ENCODE results near the gene TRMT6. TPM values are rescaled to one million over a fixed set of nuclear protein-coding genes. Genes with fewer than 3 reads are reported as not detected.

Gene TRMT6
- total RNA-seq, 2 experiments from 2014 or later, result 22.5 to 29.5 TPM

GRCh38 chr20:5888041-5888440 lies 62.3 kb downstream of the TRMT6 start:
- ChIA-PET POLR2A (interaction anchor here (0.6 kb wide), 2 partner anchors 10 to 259 kb away, joined by 3 read pairs; no protein-coding TSS in a partner anchor), CTCF (ENCODE audit: unreplicated experiment) (no interaction called here)
- Histone ChIP-seq H3K27ac (ENCODE audit: low read depth, low read length, poor library complexity, severe bottlenecking) (no peak overlapping the region), H3K36me3 (ENCODE audit: insufficient read depth, low read length) (no peaks in the 10 kb centered on the region), H4K20me1 (ENCODE audit: insufficient read depth, low read length) (no peaks in the 10 kb centered on the region), H3K4me3 (ENCODE audit: low read depth, low read length, poor library complexity, severe bottlenecking) (no peak overlapping the region), H3K4me2 (ENCODE audit: low read length) (no peak overlapping the region), H3K9me3 (ENCODE audit: low read length) (no peaks in the 10 kb centered on the region), H3K79me2 (ENCODE audit: insufficient read depth, low read depth, low read length) (no peaks in the 10 kb centered on the region), H2AFZ (ENCODE audit: low read length) (no peak overlapping the region), H3K4me1 (ENCODE audit: insufficient read depth, low read length, poor library complexity, severe bottlenecking) (no peaks in the 10 kb centered on the region), H3K9me2 (ENCODE audit: insufficient read depth, low read length) (no peaks in the 10 kb centered on the region)
- no peak for DNase-seq (ENCODE audit: low spot score)
- intact Hi-C loops (cut with micrococcal nuclease; ENCODE audit: unreplicated experiment), result no loop called here
- TF ChIP-seq CTCF (conservative IDR thresholded peaks at IDR 0.05; ENCODE audit: low read length) (no peak), EZH2phosphoT487 (IDR thresholded peaks at IDR 0.05; ENCODE audit: borderline replicate concordance, low read depth, low read length) (no peak)
- no TSS peak for BruUV-seq (replicated peaks)

GRCh38 chr20:5887386-5887785 lies 62.9 kb downstream of the TRMT6 start:
- Histone ChIP-seq H3K9me2 (ENCODE audit: insufficient read depth, low read length) (no peaks in the 10 kb centered on the region), H3K4me3 (ENCODE audit: low read depth, low read length, poor library complexity, severe bottlenecking) (no peak overlapping the region), H3K36me3 (ENCODE audit: insufficient read depth, low read length) (no peaks in the 10 kb centered on the region), H4K20me1 (ENCODE audit: insufficient read depth, low read length) (no peaks in the 10 kb centered on the region), H3K27ac (ENCODE audit: low read depth, low read length, poor library complexity, severe bottlenecking) (no peak overlapping the region), H3K4me2 (ENCODE audit: low read length) (no peak overlapping the region), H3K79me2 (ENCODE audit: insufficient read depth, low read depth, low read length) (no peaks in the 10 kb centered on the region), H3K9me3 (ENCODE audit: low read length) (no peaks in the 10 kb centered on the region), H2AFZ (ENCODE audit: low read length) (no peak overlapping the region), H3K4me1 (ENCODE audit: insufficient read depth, low read length, poor library complexity, severe bottlenecking) (no peaks in the 10 kb centered on the region)
- ChIA-PET CTCF (ENCODE audit: unreplicated experiment) (no interaction called here), POLR2A (interaction anchor here (0.6 kb wide), 1 partner anchor 11 kb away, joined by 3 read pairs; no protein-coding TSS in a partner anchor)
- intact Hi-C loops (cut with micrococcal nuclease; ENCODE audit: unreplicated experiment), result no loop called here
- no peak for DNase-seq (ENCODE audit: low spot score)
- no TSS peak for BruUV-seq (replicated peaks)
- TF ChIP-seq CTCF (conservative IDR thresholded peaks at IDR 0.05; ENCODE audit: low read length) (no peak), EZH2phosphoT487 (IDR thresholded peaks at IDR 0.05; ENCODE audit: borderline replicate concordance, low read depth, low read length) (no peak)

Small RNA genes within 50 kb of the gene (small RNA-seq; reads per million reads assigned to genes)
- not detected for gene RF00019
- not detected for gene RNU1-55P

Other genes starting within 250 kb of the TRMT6 start
- 19.4 and 29.6 TPM in 2 replicates for gene SHLD1, start 200.1 kb downstream of the TRMT6 start, total RNA-seq (2014; rRNA removed; shearing (Covaris generic))
- gene SHLD1, start 200.1 kb downstream of the TRMT6 start, total RNA-seq (2022), result 31.2 and 31.5 TPM in 2 replicates
- not detected in 2 replicates for gene CHGB, start 39.0 kb downstream of the TRMT6 start, total RNA-seq (2014; rRNA removed; shearing (Covaris generic))
- gene CHGB, start 39.0 kb downstream of the TRMT6 start, total RNA-seq (2022), result 0.17 TPM in 1 of 2 replicates, not detected in the other
- gene MCM8, start 119 bp upstream of the TRMT6 start, total RNA-seq (2014; rRNA removed; shearing (Covaris generic)), result 43.7 and 46.3 TPM in 2 replicates
- gene MCM8, start 119 bp upstream of the TRMT6 start, total RNA-seq (2022), result 58.2 and 59.4 TPM in 2 replicates
- gene CRLS1, start 55.6 kb upstream of the TRMT6 start, total RNA-seq (2014; rRNA removed; shearing (Covaris generic)), result 25.9 and 45.6 TPM in 2 replicates
- 36.1 and 44.9 TPM in 2 replicates for gene CRLS1, start 55.6 kb upstream of the TRMT6 start, total RNA-seq (2022)
- not detected in 2 replicates for gene LRRN4, start 103.5 kb upstream of the TRMT6 start, total RNA-seq (2014; rRNA removed; shearing (Covaris generic))
- gene LRRN4, start 103.5 kb upstream of the TRMT6 start, total RNA-seq (2022), result not detected in 2 replicates
- not detected in 2 replicates for gene FERMT1, start 172.5 kb upstream of the TRMT6 start, total RNA-seq (2014; rRNA removed; shearing (Covaris generic))
- gene FERMT1, start 172.5 kb upstream of the TRMT6 start, total RNA-seq (2022), result not detected in 2 replicates

Measured in OCI-LY7 (cell line).